Loucy (cell line): ENCODE data around the gene UBTD1.

Experiments
- EZH2phosphoT487 ChIP-seq: fragments of 200-600 bp; IDR thresholded peaks from 2 replicates; pipeline ENCODE4 v1.6.1; 2018; ENCODE audit warnings: antibody characterized with exemption, mild to moderate bottlenecking, moderate library complexity, borderline replicate concordance
- TF ChIP-seq, protein P1 (sequence below): fragments of 200-600 bp; sonication (generic); conservative IDR thresholded peaks from 2 replicates; pipeline ENCODE4 v1.5.1; 2014; ENCODE audit warnings: mild to moderate bottlenecking, antibody characterized with exemption, low read length

DNA sequence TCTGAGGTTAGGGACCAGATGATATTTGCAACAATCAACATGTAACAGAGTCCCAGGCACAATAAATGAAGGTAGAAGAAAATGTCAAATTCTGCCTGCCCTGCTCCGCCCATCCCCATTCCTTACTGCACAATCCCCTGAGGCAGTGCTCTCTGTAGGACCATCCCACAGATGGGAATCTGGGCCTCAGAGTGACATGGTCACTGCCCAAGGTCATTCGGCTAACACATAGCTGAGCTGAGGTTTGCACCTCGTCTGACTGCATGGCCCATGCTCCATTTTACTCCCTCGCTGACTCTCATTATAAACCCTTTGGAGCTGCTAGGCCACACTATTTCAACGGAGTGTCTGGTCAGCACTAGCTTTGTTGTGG is 86.7 kb downstream of the UBTD1 start:
- TF ChIP-seq, protein P1, sequence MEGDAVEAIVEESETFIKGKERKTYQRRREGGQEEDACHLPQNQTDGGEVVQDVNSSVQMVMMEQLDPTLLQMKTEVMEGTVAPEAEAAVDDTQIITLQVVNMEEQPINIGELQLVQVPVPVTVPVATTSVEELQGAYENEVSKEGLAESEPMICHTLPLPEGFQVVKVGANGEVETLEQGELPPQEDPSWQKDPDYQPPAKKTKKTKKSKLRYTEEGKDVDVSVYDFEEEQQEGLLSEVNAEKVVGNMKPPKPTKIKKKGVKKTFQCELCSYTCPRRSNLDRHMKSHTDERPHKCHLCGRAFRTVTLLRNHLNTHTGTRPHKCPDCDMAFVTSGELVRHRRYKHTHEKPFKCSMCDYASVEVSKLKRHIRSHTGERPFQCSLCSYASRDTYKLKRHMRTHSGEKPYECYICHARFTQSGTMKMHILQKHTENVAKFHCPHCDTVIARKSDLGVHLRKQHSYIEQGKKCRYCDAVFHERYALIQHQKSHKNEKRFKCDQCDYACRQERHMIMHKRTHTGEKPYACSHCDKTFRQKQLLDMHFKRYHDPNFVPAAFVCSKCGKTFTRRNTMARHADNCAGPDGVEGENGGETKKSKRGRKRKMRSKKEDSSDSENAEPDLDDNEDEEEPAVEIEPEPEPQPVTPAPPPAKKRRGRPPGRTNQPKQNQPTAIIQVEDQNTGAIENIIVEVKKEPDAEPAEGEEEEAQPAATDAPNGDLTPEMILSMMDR = no peak
- no peak for TF ChIP-seq EZH2phosphoT487
